Gastrocnemius medialis (tissue), 4 donors: ENCODE measurements around the gene CDK14. TPM values are rescaled to one million over a fixed set of nuclear protein-coding genes. Genes with fewer than 3 reads are reported as not detected.

Source experiments
- ATAC-seq, 2 donors: fragments of 150-250 bp; one replicate each; pipeline ENCODE4 v1.9.1; 2016
- DNase-seq, 2 donors: peaks; one replicate each; pipeline ENCODE4 v3.0.0-alpha.2; 2019
- H3K27ac ChIP-seq, 4 donors: fragments of 200-600 bp; sonication (generic); 1 replicate in 1 of 4; 2 replicates in 3 of 4; pipeline ENCODE4 v1.5.1; 2016 to 2018; ENCODE audit warnings: mild to moderate bottlenecking in 2 of 4, moderate library complexity in 1 of 4
- H3K27me3 ChIP-seq, 3 donors: fragments of 200-600 bp; sonication (generic) in 2 of 3; 1 replicate in 1 of 3; 2 replicates in 2 of 3; pipeline versions ENCODE4 v1.5.1 to v1.6.0; 2016 to 2019; ENCODE audit warnings: mild to moderate bottlenecking in 1 of 3, moderate library complexity in 1 of 3
- H3K36me3 ChIP-seq, 2 donors: fragments of 200-600 bp; sonication (generic) in 1 of 2; one replicate each; pipeline ENCODE4 v1.5.1; 2017 to 2018
- H3K4me1 ChIP-seq, 2 donors: fragments of 200-600 bp; sonication (generic) in 1 of 2; one replicate each; pipeline ENCODE4 v1.5.1; 2016 to 2017; ENCODE audit warnings: mild to moderate bottlenecking in 2 of 2
- H3K4me3 ChIP-seq, 4 donors: fragments of 200-600 bp; sonication (generic) in 3 of 4; 1 replicate in 1 of 4; 2 replicates in 3 of 4; pipeline ENCODE4 v1.5.1; 2016 to 2019; ENCODE audit warnings: mild to moderate bottlenecking in 2 of 4
- H3K9me3 ChIP-seq, 3 donors: fragments of 200-600 bp; sonication (generic) in 2 of 3; 1 replicate in 1 of 3; 2 replicates in 2 of 3; pipeline ENCODE4 v1.5.1; 2016 to 2019
- POLR2A ChIP-seq, 2 donors: fragments of 450-650 bp; IDR thresholded peaks; one replicate each; pipeline ENCODE4 v1.6.1; 2017; ENCODE audit warnings: antibody characterized with exemption in 2 of 2, mild to moderate bottlenecking in 2 of 2, moderate library complexity in 2 of 2
- in situ Hi-C, 4 donors: fragments of 200-750 bp; cut with MboI; loops; one replicate each; pipeline versions ENCODE4 v1.15.0 to v1.8.0; 2017; ENCODE audit warnings: low sequenced_read_pairs in 4 of 4
- intact Hi-C: fragments of 100-400 bp; cut with DNase I; formaldehyde crosslinking; loops from one replicate; pipeline ENCODE4 v1.15.1; 2023; ENCODE audit warnings: low total_unique reads
- total RNA-seq, 4 donors: library from RNA; depleted of rRNA; stranded (reverse); fragments of >200 nt; gene quantifications; one replicate each; pipeline versions ENCODE4 v1.1.0 to v1.2.3, GENCODE V29; 2016
- TF ChIP-seq, protein P1 (sequence below), 5 experiments: fragments of 450-650 bp in 3 of 5; fragments of 200-600 bp in 2 of 5; sonication (generic) in 2 of 5; IDR thresholded peaks in 4 of 5; conservative IDR thresholded peaks in 1 of 5; 1 replicate in 4 of 5; 2 replicates in 1 of 5; pipeline ENCODE4 v1.5.1; 2016 to 2019; ENCODE audit warnings: antibody characterized with exemption in 5 of 5, mild to moderate bottlenecking in 3 of 5, moderate library complexity in 3 of 5

CDK14 gene
- total RNA-seq, 4 donors from 2014 or later = 3.9 to 8.6 (median 7.3) TPM

GRCh38 chr7:91079487-91079886 lies 483.4 kb downstream of the CDK14 start:
- peaks cover 0 to 9% of the 10 kb centered on the region in 2 donors for H3K4me1 ChIP-seq
- no peak for ATAC-seq
- no peak overlapping the region for H3K4me3 ChIP-seq
- intact Hi-C loops (no loop called here), in situ Hi-C loops (loop anchor here in 2 of 4 donors (25.0 kb wide), 1 partner anchor 533 kb away; no protein-coding TSS in a partner anchor)
- TF ChIP-seq, protein P1, sequence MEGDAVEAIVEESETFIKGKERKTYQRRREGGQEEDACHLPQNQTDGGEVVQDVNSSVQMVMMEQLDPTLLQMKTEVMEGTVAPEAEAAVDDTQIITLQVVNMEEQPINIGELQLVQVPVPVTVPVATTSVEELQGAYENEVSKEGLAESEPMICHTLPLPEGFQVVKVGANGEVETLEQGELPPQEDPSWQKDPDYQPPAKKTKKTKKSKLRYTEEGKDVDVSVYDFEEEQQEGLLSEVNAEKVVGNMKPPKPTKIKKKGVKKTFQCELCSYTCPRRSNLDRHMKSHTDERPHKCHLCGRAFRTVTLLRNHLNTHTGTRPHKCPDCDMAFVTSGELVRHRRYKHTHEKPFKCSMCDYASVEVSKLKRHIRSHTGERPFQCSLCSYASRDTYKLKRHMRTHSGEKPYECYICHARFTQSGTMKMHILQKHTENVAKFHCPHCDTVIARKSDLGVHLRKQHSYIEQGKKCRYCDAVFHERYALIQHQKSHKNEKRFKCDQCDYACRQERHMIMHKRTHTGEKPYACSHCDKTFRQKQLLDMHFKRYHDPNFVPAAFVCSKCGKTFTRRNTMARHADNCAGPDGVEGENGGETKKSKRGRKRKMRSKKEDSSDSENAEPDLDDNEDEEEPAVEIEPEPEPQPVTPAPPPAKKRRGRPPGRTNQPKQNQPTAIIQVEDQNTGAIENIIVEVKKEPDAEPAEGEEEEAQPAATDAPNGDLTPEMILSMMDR (IDR thresholded peaks at IDR 0.05 in 4 of 5, conservative IDR thresholded peaks at IDR 0.05 in 1 of 5) = no peak
- no peak for TF ChIP-seq POLR2A (IDR thresholded peaks at IDR 0.05)
- no peaks in the 10 kb centered on the region for H3K9me3 ChIP-seq
- H3K27ac ChIP-seq = no peak overlapping the region
- DNase-seq = no peak
- H3K36me3 ChIP-seq = no peaks in the 10 kb centered on the region
- no peaks in the 10 kb centered on the region for H3K27me3 ChIP-seq

DNA sequence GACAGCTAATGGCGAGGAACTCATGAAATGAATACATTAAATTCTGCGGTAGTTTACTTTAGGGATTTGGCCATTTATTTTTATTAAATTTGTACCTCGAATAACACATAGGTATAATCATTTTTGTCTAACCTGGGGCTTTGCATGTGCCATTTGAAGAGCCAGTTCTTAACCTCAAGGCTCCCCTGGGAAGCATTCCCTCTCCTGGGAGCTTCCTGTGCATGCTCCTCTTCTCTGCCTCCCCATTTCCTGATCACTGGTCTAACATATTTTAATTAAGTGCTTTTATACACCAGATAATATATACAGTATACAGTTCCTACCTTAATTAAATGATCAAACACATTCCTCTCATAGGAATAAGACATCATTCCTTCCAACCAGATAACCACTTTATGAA lies 484.2 kb downstream of the CDK14 start:
- in situ Hi-C loops = loop anchor here in 2 of 4 donors (10.0 to 25.0 kb wide), 2 partner anchors 532 to 704 kb away; no protein-coding TSS in a partner anchor

DNA sequence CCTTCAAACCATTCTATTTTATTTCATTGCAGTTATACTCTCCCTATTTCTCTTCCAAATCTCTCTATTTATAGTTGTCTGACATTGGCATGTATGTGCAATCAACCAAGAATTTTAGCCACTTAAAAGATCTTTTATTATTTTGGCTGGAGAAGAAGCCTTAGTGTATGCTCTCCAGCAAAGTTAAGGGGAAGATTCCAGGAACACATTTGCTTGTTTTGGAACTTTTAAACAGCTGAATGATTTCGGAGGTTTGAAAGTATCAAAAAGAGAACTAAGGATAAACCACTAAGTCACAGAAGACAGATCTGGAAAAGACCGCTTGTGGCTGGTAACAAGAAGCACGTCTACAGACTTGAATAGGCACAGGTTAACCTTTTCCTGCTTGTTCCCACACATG lies 485.9 kb downstream of the CDK14 start:
- in situ Hi-C loops = loop anchor here in 2 of 4 donors (10.0 to 25.0 kb wide), 2 partner anchors 530 to 703 kb away; no protein-coding TSS in a partner anchor
- TF ChIP-seq, protein P1 (IDR thresholded peaks at IDR 0.05 in 4 of 5, conservative IDR thresholded peaks at IDR 0.05 in 1 of 5) = no peak
- no peak for TF ChIP-seq POLR2A (IDR thresholded peaks at IDR 0.05)
- Histone ChIP-seq H3K4me1 (peaks cover 0 to 9% of the 10 kb centered on the region in 2 donors), H3K27ac (no peak overlapping the region), H3K27me3 (no peaks in the 10 kb centered on the region), H3K36me3 (no peaks in the 10 kb centered on the region), H3K9me3 (no peaks in the 10 kb centered on the region), H3K4me3 (no peak overlapping the region)
- no peak for ATAC-seq
- DNase-seq = no peak
- intact Hi-C loops = loop anchor here (10.0 kb wide), 2 partner anchors 553 to 793 kb away; no protein-coding TSS in a partner anchor

More for the DNA sequence above, 484.2 kb downstream of the CDK14 start:
- intact Hi-C loops = loop anchor here (10.0 kb wide), 2 partner anchors 554 to 794 kb away; no protein-coding TSS in a partner anchor
- ATAC-seq (no peak), DNase-seq (no peak)
- TF ChIP-seq, protein P1 (IDR thresholded peaks at IDR 0.05 in 4 of 5, conservative IDR thresholded peaks at IDR 0.05 in 1 of 5) = no peak
- no peak for TF ChIP-seq POLR2A (IDR thresholded peaks at IDR 0.05)
- Histone ChIP-seq H3K27ac (no peak overlapping the region), H3K36me3 (no peaks in the 10 kb centered on the region), H3K4me1 (peaks cover 0 to 9% of the 10 kb centered on the region in 2 donors), H3K9me3 (no peaks in the 10 kb centered on the region), H3K27me3 (no peaks in the 10 kb centered on the region), H3K4me3 (no peak overlapping the region)

GRCh38 chr7:91082852-91083495 lies 486.9 kb downstream of the CDK14 start:
- H3K9me3 ChIP-seq = no peaks in the 10 kb centered on the region
- TF ChIP-seq, protein P1 (IDR thresholded peaks at IDR 0.05 in 4 of 5, conservative IDR thresholded peaks at IDR 0.05 in 1 of 5) = peak in 1 of 5 experiments; percentile 42
- no peak for TF ChIP-seq POLR2A (IDR thresholded peaks at IDR 0.05)
- no peak for ATAC-seq
- H3K27ac ChIP-seq = no peak overlapping the region
- H3K36me3 ChIP-seq = no peaks in the 10 kb centered on the region
- in situ Hi-C loops (loop anchor here in 2 of 4 donors (10.0 to 25.0 kb wide), 2 partner anchors 529 to 702 kb away; no protein-coding TSS in a partner anchor), intact Hi-C loops (loop anchor here (10.0 kb wide), 2 partner anchors 552 to 792 kb away; no protein-coding TSS in a partner anchor)
- no peak overlapping the region for H3K4me3 ChIP-seq
- peaks cover 0 to 9% of the 10 kb centered on the region in 2 donors for H3K4me1 ChIP-seq
- H3K27me3 ChIP-seq = no peaks in the 10 kb centered on the region
- DNase-seq = no peak
